ENCODE measurements around the gene FOXE1. TPM values are rescaled to one million over a fixed set of nuclear protein-coding genes. Genes with fewer than 3 reads are reported as not detected.

The FOXE1 gene
- total RNA-seq, 1 donor from 2014 or later, result 0.06 TPM

DNA sequence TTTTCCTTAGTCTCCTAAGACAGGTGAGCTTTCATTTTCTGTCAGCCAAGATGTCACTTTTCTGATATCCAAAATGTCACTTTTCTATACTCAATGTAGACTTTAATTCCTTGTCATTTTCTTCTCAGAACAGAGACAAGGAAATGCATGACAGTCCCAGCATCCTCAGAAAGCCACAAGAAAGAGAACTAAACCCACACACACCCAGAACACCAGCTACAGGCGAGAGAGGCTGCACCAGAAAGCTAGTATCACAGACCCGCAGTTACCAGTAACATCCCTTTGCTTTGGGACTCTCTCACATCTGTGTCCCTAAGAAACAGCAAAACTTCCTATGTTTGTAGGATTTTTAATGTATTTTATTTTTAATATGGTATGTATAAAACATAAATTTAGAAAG is 52.2 kb downstream of the FOXE1 start:
- DNase-seq (ENCODE audit: extremely low read depth, low read depth, low spot score), result no peak

Other genes starting within 250 kb of the FOXE1 start
- gene TSTD2, start 219.9 kb upstream of the FOXE1 start, total RNA-seq, result 7.1 and 12.7 TPM in 2 replicates
- gene NCBP1, start 219.4 kb upstream of the FOXE1 start, total RNA-seq, result 26.4 and 34.1 TPM in 2 replicates
- gene XPA, start 155.9 kb upstream of the FOXE1 start, total RNA-seq, result 5.6 and 9.4 TPM in 2 replicates
- 11.3 and 29.9 TPM in 2 replicates for gene TRMO, start 69.3 kb downstream of the FOXE1 start, total RNA-seq
- not detected in 2 replicates for gene HEMGN, start 84.9 kb downstream of the FOXE1 start, total RNA-seq
- gene ANP32B, start 130.1 kb downstream of the FOXE1 start, total RNA-seq, result 20.8 and 30.8 TPM in 2 replicates
- gene NANS, start 203.5 kb downstream of the FOXE1 start, total RNA-seq, result 85.1 and 96.6 TPM in 2 replicates

Data from glomerular endothelial cell (primary cell).